GM19351 (cell line): ENCODE results near the gene B4GALNT3.
"Not testable (repeated sequence)": the region's sequence is repeated elsewhere in the genome, so short reads cannot be mapped to it uniquely, and the experiment has no call there.

ENCODE experiments used
- ATAC-seq: cut with Tn5 transposase; IDR thresholded peaks from one replicate; pipeline ENCODE4 v1.9.1; 2021; ENCODE audit warnings: mild to moderate bottlenecking, moderate library complexity; ENCODE audit not compliant: unreplicated experiment

Gene B4GALNT3

GRCh38 chr12:459430-460258 lies at the start of gene B4GALNT3:
TSS of gene B4GALNT3 (plus strand) at chr12:459939. CDS start at chr12:460377, 438 bp downstream.
- ATAC-seq, result no peak

- ATAC-seq, result no peak
These were observed 44.9 kb upstream of the B4GALNT3 start for GRCh38 chr12:414859-415258.

DNA sequence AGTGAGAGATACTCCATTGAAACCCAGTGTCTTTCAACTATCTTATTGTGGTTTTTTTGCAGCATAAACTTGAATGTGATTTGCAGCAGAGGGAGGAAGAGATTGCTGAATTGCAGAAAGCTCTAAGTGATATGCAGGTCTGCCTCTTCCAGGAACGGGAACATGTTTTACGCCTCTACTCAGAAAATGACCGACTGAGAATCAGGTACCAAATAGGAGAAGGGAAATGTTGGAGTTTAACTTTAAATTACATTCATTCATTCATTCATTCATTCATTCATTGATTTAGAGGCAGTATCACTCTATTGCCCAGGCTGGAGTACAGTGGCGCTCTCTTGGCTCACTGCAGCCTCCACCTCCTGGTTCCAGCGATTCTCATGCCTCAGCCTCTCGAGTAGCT lies 41.3 kb upstream of the B4GALNT3 start:
- ATAC-seq, result no peak

DNA sequence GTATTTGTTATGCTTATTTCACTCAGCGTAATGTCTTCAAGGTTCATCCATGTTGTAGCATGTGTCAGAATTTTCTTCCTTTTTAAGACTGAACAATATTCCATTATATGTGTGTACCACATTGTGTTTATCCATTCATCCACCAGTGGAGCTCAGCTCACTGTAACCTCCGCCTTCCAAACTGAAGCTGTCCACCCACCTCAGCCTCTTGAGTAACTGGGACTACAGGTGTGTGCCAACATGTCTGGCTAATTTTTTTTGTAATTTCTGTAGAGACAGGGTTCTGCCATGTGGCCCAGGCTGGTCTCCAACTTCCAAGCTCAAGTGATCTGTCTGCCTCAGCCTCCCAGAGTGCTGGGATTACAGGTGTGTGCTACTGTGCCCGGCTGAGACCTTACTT lies 37.2 kb upstream of the B4GALNT3 start:
- no peak for ATAC-seq

- not testable (repeated sequence) for ATAC-seq
These were observed 24.0 kb upstream of the B4GALNT3 start for GRCh38 chr12:435737-436136.

DNA sequence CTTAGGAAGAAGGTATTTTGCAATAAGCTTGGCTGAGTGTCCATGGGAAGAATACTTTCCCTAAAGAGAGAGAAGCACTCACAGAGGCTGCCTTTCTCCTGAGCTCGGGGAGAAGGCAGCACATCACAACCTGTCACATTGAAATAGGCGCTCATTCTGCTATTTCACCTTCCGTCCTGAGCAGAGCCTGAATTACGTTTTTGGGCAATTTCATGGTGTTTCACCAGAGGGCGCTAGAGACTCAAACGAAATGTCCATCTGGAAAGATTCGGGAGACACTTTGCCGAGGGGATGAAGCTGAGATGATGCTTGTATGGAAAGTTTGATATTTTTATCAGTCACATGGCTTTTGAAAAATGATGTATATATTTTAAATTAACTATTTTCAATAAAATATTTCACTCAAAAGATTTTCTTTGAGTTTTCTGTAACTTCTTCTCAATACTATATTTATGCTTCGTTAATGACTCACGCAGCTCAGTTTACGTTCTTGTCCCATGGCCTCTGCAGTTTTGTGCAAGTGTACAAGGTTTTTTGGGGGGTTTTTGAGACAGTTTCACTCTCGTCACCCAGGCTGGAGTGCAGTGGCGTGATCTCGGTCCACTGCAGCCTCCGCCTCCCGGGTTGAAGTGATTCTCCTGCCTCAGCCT lies 17.4 kb upstream of the B4GALNT3 start:
- no peak for ATAC-seq

- no peak for ATAC-seq
These were observed 12.6 kb upstream of the B4GALNT3 start for GRCh38 chr12:447141-447540.

- no peak for ATAC-seq
These were observed 10.5 kb upstream of the B4GALNT3 start for GRCh38 chr12:449203-449602.

DNA sequence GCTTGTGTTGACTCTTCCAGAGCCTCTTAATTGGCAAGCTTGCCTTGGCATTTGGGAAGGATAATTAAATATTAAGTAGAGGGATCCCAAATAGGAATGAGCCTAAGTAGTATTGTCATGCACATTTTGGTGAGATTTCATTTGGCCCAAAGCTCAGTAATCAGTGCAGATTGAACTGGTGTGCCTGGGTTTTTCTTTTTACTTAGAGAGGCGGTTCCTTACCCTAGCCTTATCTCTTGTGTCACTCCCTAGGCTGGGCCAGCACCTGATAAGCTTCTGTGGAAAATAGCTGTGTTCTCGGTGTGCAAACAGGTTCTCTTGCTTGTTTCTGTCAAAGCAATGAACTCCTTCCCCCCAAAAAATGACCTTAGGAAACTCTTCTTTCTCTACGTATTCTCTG lies 9.3 kb upstream of the B4GALNT3 start:
- no peak for ATAC-seq

DNA sequence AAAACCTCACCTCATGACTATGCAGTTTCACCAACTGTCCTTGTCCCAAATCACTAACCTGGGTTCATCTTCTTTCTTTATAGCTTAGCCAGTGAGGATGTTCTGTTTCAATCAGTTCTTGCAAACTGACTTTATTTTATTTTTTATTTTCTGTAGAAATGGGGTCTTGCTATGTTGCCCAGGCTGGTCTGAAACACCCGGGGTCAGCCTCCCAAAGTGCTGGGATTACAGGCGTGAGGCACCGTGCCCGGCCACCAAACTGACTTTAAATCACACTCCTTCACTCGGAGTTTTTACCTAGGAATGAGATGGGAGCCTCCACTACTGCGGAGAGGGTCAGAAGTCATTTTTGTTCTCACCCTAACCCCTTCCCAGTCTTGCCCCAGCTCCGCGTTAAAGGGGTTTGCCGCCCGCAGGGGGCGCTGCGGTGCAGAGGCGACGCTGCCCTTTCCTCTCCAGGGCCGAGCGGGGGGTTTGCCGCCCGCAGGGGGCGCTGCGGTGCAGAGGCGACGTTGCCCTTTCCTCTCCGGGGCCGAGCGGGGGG lies 7.0 kb upstream of the B4GALNT3 start:
- no peak for ATAC-seq

DNA sequence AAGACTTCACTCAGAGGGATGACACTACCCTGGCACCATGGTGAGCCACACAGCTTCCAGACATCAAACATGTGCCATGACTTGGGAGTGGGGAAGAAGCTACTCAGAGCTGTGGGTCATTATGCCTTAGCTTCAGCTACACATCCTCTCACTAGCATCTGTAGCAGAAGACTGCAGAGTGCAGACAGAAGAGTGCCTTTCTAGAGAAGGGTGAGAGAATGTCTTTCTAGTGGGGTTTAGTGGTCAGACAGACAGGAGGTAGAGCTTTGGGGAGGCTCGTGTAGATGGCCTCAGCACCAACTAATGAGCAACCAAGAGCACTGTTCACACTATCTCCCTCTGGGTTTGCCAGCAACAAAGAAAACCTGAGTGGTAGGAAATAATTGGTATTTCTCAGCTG lies 4.9 kb upstream of the B4GALNT3 start:
- ATAC-seq, result no peak

DNA sequence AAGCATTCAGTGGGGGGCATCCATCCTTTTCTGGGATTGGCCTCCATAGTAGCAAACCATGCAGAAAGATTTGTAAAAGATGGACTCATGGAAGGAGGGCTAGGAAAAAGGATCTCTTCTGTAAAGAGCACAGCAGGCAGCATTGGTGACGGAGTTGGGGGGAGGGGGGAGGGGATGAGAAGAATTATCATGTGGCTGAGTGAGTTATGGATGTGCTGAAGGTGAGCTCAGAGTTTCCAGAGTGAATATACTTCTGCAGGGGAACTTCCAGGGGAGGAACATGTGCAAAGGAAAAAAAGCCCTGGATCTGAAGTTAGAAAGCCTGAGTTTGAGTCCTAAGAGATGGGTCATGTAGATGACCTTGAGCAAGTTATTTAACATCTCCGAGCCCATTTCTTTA lies 3.9 kb upstream of the B4GALNT3 start:
- no peak for ATAC-seq

DNA sequence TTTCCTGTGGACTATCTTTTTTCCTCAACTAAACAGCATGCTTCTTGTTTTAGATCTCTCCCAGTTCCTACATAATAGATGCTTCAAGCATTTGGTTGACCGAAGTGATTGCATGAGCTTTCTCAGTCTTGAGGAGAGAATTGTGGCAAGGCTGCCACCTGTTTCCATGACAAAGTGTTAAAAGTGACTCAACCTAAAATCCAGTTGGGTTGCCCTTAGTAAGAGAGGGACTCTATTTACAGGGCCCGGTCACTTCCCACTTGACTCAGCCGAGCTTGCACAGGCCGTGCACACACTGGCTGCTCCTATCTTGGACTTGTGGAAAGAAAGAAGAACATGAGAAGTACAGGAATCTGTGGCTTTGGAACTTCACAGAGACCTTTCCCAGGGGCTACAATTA lies 2.1 kb upstream of the B4GALNT3 start:
- ATAC-seq, result no peak

DNA sequence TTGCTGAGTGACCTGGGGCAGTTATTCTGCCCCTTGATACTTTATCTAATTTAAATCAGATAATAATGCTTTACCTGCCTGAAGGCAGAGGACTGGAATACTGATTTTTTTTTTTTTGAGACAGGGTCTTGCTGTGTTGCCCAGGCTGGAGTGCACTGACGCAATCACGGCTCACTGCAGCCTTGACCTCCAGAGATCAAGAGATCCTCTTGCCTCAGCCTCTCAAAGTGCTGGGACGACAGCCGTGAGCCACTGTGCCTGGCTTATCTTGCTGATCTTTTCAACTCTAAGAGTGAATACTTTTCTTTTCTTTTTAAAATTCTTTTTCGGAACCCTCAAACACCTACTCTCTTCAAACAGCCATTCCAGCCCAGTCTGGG lies 699 bp upstream of the B4GALNT3 start:
- ATAC-seq, result no peak

- no peak for ATAC-seq
These were observed 807 bp downstream of the B4GALNT3 start for GRCh38 chr12:460261-461230.

DNA sequence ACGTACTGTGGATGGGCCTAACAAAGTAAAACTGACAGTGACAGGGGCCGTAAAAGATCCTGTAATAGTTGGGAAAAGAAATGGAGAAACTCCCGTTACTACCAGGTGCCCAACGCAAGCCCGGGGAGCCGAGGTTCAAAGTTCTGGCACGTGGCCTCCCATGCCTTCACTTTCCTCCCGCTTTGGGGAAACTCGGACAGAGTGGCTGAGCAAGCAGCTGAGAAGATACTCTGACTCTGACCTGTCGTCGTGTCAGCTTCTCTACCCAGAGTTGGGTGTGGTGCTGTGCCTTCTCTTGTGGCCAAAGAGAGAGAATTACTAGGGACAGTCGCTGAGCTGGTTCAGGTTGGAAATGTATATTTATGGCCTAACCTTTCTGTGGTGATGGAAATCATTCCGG lies 1.7 kb downstream of the B4GALNT3 start:
- no peak for ATAC-seq

DNA sequence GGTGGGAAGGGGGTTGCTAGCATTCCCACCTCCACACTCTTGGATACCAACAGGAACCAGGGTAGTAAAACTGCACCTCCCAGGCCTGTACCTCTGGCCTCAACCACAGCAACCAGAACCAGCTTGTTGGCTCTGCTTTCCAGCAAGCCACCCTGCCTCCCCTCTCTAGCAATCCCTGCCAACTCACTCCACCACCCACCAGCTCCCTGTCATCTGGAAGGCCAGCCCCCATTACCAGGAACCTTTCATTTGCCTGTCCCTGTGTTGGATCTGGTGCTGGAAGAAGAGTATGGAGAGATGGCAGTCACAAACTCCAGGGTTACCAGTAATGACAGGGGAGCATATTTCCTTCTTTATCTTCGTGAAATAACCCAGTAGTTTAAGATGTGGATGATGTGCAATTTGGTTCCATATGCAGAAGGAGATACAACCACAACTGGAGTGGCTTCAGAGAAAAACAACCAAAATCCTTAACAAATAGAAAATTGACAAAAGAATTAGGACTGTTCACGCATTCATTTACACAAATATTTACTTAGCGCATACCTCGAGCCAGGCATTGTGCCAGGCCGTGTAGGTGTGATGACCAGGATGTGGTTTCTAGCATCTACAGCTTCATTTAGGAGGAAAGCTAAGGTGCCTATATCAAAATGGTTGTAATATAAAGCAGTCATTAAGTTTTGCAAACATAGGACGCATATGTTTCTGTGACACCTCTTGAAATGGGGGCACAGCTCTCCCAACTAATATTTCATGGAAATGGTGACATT lies 3.4 kb downstream of the B4GALNT3 start:
- no peak for ATAC-seq

DNA sequence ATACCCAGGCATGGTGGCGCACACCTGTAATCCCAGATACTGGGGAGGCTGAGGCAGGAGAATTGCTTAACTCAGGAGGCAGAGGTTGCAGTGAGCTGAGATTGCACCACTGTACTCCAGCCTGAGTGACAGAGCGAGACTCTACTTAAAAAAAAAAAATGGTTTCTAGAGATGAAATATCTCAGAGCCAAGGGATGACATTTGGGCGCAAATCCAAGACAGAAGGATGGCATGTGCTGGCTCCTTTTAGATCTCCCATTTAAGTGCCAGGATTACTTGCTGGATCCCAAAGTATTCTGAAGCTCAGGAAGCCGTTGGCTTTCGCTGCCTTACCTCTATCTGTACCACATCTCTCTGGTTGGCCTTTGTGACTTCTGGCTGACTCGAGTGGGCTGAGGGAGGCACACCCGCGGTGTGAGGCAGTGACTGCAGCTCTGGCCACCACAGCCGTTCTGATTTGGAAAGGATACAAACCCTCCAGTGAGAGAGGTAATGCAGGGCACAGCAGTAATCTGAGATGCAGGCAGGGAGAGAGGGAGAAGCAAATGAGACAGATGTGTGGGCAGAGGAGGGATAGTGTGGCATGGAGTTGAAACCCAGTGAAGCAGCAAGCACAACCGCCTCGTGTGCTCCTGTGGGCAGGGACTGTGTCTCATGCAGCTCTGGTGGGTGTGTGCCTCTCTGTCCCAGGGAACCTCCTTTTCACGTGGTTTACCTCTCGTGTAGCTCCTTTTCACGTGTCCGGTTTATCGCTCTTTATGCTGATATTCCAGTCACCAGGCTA lies 4.9 kb downstream of the B4GALNT3 start:
- no peak for ATAC-seq

DNA sequence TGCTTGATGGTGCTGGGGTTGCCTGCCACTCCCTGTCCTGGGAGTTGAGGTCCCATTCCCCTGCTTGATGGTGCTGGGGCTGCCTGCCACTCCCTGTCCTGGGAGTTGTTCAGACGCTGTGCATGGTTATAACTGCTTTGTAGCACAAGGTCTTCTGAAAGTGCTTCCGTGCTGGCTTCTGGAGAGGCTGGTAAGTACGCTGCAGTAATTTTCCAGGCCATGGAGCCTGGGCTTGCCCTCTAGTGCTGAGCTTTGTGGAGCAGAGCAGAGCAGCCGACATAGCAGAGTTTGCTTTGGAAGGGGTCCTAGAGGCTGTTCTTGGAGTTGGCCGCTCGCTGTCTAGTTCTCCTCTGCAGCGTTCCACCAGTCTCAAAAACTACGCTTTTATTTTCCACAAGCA lies 6.3 kb downstream of the B4GALNT3 start:
- ATAC-seq, result no peak

DNA sequence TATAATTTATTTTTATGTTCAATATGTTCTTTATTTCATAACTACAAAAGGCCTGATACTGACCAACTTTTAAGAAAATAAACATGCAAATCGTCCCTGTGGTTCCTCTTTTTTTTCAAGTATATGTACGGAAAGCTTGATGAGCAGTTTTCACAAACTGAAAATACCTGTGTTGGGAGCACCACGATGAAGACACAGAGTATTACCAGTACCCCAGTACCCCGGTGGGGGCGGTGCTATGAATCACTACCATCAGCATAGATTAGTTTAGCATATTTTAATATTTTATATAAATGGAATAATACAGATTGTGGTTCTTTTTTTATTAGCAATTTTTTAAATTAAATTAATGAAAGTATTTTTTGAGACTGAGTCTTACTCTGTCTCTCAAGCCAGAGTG lies 7.0 kb downstream of the B4GALNT3 start:
- no peak for ATAC-seq
